HG03097 (cell line): ENCODE measurements around the gene DEPP1.

Experiments
- ATAC-seq: cut with Tn5 transposase; IDR thresholded peaks from one replicate; pipeline ENCODE4 v1.9.1; 2021; ENCODE audit not compliant: unreplicated experiment, low FRiP score

Gene DEPP1

GRCh38 chr10:44956717-44957706 lies 21.6 kb downstream of the DEPP1 start:
- no peak for ATAC-seq

DNA sequence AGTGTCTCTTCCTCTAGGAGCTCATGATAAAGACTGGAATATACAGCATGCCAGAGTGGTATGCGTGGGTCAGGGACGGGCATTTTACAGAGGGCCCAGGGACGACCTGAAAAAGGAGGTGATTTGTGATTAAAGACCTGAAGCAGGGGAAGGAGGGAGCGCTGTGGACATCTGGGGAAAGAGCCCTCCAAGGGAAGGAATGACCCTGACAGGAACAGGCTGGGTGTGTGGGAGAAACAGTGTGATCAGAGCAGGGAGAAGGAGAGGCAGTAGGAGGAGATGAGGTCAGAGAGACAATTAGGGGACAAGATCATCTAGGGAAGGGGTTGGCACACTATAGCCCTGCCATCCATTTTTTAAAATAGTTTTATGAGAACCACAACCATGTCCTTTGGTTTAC lies 22.4 kb downstream of the DEPP1 start:
- no peak for ATAC-seq

- ATAC-seq: no peak
These were observed 23.1 kb downstream of the DEPP1 start for GRCh38 chr10:44955413-44956070.

DNA sequence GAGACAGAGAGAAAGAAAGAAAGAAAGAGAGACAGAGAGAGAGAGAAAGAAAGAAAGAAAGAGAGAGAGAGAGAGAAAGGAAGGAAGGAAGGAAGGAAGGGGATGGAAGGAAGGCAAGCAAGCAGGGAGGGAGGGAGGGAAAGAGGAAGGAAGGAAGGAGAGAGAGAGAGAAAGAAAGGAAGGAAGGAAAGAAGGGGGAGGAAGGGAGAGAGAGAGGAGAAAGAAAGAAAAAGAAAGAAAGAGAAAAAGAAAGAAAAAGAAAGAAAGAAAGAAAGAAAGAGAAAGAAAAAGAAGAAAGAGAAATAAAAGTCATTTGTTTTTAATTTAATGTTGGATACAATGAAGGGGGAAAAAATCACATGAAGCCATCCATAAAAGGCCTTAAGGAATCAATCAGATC lies 23.6 kb downstream of the DEPP1 start:
- ATAC-seq: no peak

DNA sequence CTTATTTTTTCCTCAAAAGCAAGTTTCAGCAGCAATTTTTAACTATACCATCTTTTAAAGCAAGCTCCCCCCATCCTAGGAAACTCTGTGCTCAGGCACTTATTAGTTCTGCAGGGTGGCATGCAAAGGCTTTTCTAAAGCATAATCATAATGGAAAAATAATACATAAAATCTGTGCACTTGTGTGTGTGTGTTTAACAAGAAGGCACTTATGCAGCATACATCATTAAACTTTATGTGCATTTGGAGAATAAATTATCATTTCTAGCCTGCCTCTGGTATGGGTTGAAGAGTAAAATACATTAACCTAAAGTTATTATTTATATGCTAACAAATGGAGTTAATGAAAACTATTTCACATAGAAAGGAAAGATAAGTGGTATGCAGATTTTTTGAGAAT lies 24.6 kb downstream of the DEPP1 start:
- no peak for ATAC-seq

DNA sequence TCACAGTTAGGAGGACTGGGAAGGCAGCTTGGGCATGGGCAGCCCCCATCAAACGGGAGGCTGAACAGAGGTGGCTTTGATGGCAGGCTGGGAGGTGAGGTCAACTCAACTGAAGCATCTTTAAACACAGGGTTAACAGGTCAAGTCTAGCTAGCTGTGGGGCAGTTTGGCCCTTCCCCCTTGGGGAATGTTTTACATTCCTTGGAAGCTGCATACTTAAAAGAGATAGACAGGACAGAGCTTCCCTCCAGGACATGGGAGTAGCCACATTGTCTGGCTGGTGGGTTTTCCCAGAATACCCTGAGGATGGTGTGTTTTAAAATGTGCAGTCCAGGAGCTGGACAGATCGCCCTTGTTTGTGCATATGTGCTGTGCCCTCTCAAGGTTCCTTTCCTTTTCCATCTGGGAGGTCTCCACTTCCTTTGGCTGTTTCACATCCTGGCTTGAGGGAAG lies 25.8 kb downstream of the DEPP1 start:
- no peak for ATAC-seq

GRCh38 chr10:44951576-44952226 lies 26.9 kb downstream of the DEPP1 start:
- ATAC-seq: no peak

- no peak for ATAC-seq
These were observed 28.0 kb downstream of the DEPP1 start for GRCh38 chr10:44950326-44951225.

GRCh38 chr10:44949915-44950314 lies 28.7 kb downstream of the DEPP1 start:
- no peak for ATAC-seq

DNA sequence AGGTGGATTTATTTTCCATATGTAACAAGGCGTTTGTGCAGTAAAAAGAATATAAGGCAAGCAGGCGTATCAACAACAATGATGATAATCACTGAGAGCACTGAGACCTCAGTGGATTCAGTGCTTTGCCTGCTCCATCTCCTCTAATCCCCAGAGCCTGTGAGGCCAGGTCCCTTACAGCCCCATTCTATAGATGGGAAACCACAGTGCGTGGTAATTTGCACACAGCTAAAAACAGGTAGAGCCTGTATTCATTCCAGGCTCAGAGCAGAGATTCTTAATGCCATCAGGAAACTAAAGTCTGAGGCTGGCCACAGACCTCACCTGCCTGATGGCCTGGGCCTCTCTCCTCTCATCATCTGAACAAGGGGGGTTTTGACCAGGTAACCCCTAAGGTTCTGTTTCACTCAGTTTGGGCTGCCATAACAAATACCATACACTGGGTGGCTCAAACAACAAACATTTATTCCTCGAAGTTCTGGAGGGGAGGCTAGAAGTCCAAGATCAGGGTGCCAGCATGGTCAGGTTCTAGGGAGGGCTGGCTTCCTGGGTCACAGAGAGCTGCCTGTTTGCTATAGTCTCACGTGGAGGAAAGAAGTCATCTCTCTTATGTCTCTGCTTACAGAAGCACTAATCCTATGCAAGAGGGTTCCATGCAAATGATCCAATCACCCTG lies 29.3 kb downstream of the DEPP1 start:
- ATAC-seq: no peak

DNA sequence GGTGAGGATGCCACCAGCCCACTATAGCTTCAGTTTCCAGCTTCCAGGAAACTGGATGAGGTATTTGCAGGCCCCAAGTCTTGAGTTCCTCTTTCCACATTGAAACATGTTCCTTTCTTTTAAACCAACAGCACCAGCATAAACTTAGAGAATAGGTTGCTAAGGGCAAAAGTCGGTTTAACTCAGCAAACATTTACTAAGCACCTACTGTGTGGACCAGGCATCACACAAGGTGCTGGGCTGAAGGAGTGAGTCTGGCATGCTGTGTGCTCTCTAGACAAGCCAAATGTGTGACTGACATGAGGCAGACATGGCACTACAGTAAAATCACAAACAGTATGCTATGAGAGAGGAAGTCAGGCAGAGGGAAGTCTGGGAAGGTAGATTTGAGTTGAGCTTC lies 30.0 kb downstream of the DEPP1 start:
- ATAC-seq: no peak

DNA sequence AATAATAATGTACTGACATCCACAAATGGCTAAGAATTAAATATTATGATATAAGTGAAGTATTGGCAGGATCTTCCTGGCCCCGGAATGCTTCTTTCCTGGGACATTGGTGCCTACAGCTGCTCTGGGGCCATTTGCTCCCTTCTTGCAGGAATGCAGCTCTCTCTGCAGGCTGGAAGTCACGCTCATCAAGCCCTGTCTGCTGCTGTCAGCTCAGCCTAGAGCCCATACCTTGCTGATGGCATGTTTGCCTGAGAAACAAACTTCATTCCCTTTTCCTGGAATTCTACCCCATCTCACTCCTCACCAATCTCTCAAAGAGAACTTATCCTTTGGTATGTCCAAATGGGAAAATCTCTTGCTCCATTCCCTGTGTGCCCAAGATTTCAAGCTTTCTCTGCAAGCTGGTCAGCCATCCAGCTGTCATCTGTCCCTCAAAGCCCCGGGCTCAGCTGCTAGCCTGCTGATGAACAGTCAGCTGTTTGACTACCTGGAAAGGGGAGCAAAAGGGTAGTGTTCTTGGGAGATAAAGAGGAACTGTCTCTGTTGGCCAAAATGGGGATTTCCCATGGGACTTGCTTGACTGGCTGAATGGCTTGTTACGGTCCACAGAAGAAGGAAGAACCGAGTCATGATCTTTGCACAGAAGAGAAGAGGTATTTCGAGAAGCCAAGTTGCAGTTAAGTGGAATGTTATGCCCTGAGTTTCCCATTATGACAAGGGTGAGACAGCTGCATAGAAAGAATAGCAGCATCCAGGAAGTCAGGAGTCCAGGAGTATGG lies 31.0 kb downstream of the DEPP1 start:
- ATAC-seq: no peak

DNA sequence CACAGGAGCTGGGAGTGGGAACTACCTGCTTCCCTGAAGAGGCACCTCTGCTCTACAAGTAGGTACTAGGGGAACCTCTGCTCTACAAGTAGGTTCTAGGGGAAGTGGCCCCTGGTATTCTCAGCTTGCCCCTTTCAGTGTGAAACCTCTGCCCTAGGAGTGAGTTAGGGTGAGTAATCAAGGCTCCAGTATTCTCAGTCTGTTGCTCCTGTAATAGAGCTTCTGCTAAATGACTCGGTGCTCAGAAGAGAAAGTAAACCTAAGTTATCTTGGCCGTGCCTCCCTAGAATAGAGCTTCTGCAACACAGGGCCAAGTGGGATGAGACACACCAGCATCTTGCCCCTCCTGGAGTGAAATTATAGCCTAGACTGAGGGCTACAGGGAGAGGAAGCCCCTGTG lies 32.4 kb downstream of the DEPP1 start:
- ATAC-seq: peak; percentile 53

DNA sequence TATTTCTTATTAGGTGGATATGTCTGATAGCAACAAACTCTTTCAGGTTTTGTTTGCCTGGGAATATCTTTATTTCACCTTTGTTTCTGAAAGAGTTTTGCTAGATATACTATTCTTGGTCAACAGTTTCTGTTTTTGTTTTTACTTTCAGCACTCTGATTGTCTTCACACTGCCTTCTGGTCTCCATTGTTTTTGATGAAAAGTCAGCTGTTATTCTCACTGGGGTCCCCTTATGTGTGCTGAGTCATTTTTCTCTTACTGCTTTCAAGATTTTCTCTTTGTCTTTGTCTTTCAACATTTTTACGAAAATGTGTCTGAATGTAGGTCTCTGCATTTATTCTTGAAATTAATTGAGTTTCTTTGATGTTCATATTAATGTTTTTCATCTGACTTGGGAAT lies 34.3 kb downstream of the DEPP1 start:
- ATAC-seq: no peak

GRCh38 chr10:44939691-44940401 lies 38.8 kb downstream of the DEPP1 start:
- no peak for ATAC-seq

GRCh38 chr10:44938956-44939355 lies 39.7 kb downstream of the DEPP1 start:
- ATAC-seq: no peak

GRCh38 chr10:44937196-44938005 lies 41.2 kb downstream of the DEPP1 start:
- ATAC-seq: no peak
